Neuron (in vitro differentiated cells): ENCODE data around the gene PORCN.

Experiments
- H2AFZ ChIP-seq: one replicate; pipeline ENCODE4 v1.6.1; 2013; ENCODE audit warnings: low read depth, mild to moderate bottlenecking, inconsistent platforms, low read length, moderate library complexity
- H3K27me3 ChIP-seq: one replicate; pipeline ENCODE4 v1.6.1; 2013; ENCODE audit warnings: low read length; ENCODE audit not compliant: insufficient read depth
- H3K36me3 ChIP-seq: one replicate; pipeline ENCODE4 v1.6.1; 2013; ENCODE audit warnings: low read length; ENCODE audit not compliant: insufficient read depth
- H3K4me1 ChIP-seq: one replicate; pipeline ENCODE4 v1.6.1; 2013; ENCODE audit warnings: low read length; ENCODE audit not compliant: insufficient read depth
- H3K4me3 ChIP-seq: 2 replicates; pipeline ENCODE4 v1.5.1; 2013; ENCODE audit warnings: mild to moderate bottlenecking, low read length, moderate library complexity
- H3K9me3 ChIP-seq: one replicate; pipeline ENCODE4 v1.6.1; 2013; ENCODE audit warnings: low read length

Gene PORCN

GRCh38 chrX:48508400-48509244 is at the start of gene PORCN:
TSS of gene PORCN (plus strand) at chrX:48508992. CDS start at chrX:48509821, 829 bp downstream.
- H3K36me3 ChIP-seq = no peaks in the 10 kb centered on the region
- peak within 1 kb of the TSS; percentile 70 for H2AFZ ChIP-seq
- H3K4me3 ChIP-seq = peak within 1 kb of the TSS; percentile 85
- no peaks in the 10 kb centered on the region for H3K9me3 ChIP-seq
- no peaks in the 10 kb centered on the region for H3K27me3 ChIP-seq
- no peaks in the 10 kb centered on the region for H3K4me1 ChIP-seq

GRCh38 chrX:48459483-48459882 is 49.3 kb upstream of the PORCN start:
- Histone ChIP-seq H3K9me3 (no peaks in the 10 kb centered on the region), H3K4me1 (no peaks in the 10 kb centered on the region), H3K27me3 (no peaks in the 10 kb centered on the region), H3K36me3 (no peaks in the 10 kb centered on the region), H2AFZ (no peak overlapping the region), H3K4me3 (no peak overlapping the region)

DNA sequence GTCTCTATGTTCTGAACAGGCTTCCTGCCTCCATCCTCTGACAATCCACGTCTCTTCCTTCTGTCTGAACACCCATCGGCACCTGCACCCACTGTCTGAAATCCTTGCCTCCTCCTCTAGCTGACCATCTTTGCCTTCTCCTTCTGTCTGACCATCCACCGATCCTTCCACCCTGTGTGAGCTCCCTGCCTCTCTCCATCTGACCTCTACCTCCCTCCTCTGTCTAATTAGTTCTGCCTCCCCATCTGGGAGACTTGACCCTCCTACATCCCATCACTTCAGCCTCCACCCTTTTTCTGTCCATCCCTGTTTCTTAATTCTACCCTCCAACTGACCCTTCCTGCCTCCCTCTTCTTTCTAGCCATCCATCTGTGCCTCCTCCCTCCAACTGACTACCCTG is 48.8 kb upstream of the PORCN start:
- no peak overlapping the region for H3K4me3 ChIP-seq
- H3K36me3 ChIP-seq = no peaks in the 10 kb centered on the region
- no peak overlapping the region for H2AFZ ChIP-seq
- H3K27me3 ChIP-seq = no peaks in the 10 kb centered on the region
- H3K9me3 ChIP-seq = no peaks in the 10 kb centered on the region
- no peaks in the 10 kb centered on the region for H3K4me1 ChIP-seq

- no peak overlapping the region for H3K4me3 ChIP-seq
- no peaks in the 10 kb centered on the region for H3K36me3 ChIP-seq
- H3K4me1 ChIP-seq = no peaks in the 10 kb centered on the region
- no peaks in the 10 kb centered on the region for H3K27me3 ChIP-seq
- no peaks in the 10 kb centered on the region for H3K9me3 ChIP-seq
- H2AFZ ChIP-seq = no peak overlapping the region
Observed at GRCh38 chrX:48460606-48461005, 48.2 kb upstream of the PORCN start.

DNA sequence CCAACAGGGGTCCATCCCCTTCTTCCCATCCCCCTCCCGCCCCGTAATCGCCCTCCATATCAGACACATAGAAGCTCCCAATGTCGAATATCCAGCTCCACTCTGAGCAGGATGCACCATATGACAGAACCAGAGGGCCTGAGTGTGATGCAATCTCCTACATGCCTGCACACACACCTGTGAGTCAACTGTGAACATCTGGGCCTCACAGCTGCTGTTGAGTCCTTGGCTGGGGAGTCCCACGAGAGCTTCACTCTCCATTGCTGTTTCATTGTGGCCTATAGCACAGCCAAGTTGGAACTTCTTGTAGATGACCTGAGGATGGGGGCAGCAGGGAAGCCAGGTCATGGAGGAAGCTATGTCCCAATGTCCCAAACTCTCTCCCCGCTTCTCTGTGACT is 47.0 kb upstream of the PORCN start:
- H3K27me3 ChIP-seq = no peaks in the 10 kb centered on the region
- H3K4me1 ChIP-seq = no peaks in the 10 kb centered on the region
- H2AFZ ChIP-seq = no peak overlapping the region
- no peaks in the 10 kb centered on the region for H3K36me3 ChIP-seq
- no peak overlapping the region for H3K4me3 ChIP-seq
- H3K9me3 ChIP-seq = no peaks in the 10 kb centered on the region

DNA sequence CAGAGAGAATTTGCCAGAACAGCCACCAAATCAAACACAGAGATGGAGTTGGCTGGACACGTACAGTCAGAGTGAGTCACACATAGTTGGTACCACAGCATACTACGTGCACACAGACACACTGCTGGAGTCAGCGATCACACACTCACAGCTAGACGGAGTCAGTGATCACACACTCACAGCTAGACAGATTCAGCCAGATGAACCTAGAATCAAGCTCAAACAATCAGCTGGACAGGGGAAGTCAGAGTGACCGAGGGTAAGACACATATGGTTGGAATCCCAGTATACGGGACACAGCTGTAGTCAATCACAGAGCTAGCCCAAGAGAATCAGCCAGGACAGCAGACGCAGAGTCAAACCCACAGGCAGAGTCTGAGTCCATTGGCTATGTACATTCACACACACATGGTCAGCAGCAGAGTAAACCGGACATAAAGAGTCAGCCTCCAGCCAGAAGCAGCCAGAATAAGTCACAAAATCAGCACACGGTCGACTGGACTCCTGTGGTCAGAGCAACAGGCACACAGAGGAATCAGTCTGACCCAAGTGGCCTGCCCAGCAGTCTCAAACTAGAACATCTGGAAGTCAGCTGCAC is 43.4 kb upstream of the PORCN start:
- no peaks in the 10 kb centered on the region for H3K9me3 ChIP-seq
- H3K4me3 ChIP-seq = no peak overlapping the region
- no peaks in the 10 kb centered on the region for H3K27me3 ChIP-seq
- no peaks in the 10 kb centered on the region for H3K36me3 ChIP-seq
- no peaks in the 10 kb centered on the region for H3K4me1 ChIP-seq
- no peak overlapping the region for H2AFZ ChIP-seq

GRCh38 chrX:48466696-48467095 is 42.1 kb upstream of the PORCN start:
- Histone ChIP-seq H3K9me3 (no peaks in the 10 kb centered on the region), H3K4me1 (no peaks in the 10 kb centered on the region), H2AFZ (no peak overlapping the region), H3K4me3 (no peak overlapping the region), H3K27me3 (no peaks in the 10 kb centered on the region), H3K36me3 (no peaks in the 10 kb centered on the region)

GRCh38 chrX:48467281-48467761 is 41.5 kb upstream of the PORCN start:
- no peaks in the 10 kb centered on the region for H3K9me3 ChIP-seq
- no peaks in the 10 kb centered on the region for H3K4me1 ChIP-seq
- H3K36me3 ChIP-seq = no peaks in the 10 kb centered on the region
- H2AFZ ChIP-seq = no peak overlapping the region
- no peaks in the 10 kb centered on the region for H3K27me3 ChIP-seq
- no peak overlapping the region for H3K4me3 ChIP-seq

DNA sequence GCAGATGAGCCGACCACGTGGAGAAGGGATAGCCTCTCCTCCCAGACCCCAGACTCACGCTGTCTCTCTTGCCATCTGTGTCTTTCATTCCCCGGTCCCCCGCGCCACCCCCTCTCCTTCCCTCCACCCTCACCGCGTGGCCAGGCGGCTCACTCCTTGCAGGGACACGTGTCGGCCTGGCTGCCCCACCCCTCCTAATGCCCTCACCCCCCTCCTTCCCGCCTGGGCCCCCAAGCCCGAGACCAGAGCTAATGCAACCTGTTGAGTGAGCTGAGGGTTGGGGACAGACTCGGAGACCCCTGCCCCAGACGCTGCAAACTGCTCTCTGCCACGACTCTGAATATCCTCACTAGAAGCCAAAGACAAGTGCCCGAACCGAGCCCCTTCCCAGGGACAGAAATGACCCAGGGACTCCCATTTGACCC is 40.5 kb upstream of the PORCN start:
- Histone ChIP-seq H3K36me3 (no peaks in the 10 kb centered on the region), H3K9me3 (no peaks in the 10 kb centered on the region), H3K4me1 (no peaks in the 10 kb centered on the region), H3K4me3 (no peak overlapping the region), H2AFZ (no peak overlapping the region), H3K27me3 (no peaks in the 10 kb centered on the region)

DNA sequence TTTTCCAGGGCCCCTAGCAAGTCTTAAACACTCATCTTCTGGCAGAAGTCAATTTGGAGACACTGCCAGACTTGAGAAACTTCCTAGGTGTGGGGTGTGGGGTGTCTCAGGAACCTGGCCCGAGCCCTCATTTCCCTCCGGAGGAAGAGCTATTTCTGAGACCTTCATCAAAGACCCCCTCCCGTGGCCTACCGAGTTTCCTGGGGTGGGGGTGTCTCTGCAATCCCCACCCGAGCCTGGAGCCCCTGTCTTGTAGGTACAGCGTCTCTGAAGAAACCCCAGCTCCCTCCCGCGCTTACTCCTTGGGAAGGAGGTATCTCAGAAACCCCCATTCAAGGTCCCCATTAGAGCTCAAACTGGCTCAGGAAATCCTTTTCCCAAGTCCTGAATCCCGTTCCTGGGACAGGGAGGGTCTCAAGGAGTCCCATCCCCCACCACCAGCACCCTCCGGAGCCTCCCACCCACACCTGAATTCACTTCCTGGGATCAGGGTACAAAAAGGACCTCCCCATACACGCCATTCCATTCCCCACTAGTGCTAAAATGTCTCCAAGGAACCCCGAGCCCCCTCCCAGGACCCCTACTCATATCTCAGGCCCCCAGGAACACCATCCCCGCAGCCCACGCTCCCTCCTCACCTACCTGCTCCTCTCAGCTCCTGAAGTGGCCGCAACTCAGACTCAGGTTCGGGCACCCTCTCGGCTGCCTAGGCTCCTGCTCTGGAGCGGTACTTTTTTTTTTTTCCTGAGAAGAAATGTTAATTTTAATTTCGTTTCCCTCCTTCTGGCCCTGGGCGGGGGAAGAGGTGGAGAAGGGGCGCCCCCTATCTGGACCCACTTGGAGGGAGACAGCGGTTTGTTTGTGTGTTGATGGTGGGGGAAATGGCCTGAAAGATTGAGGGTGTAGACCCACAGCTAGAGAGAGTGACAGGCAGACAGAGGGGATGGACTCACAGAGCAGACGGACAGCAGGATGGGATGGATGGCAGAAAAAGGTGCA is 39.8 kb upstream of the PORCN start:
- Histone ChIP-seq H3K9me3 (no peaks in the 10 kb centered on the region), H3K4me3 (no peak overlapping the region), H2AFZ (no peak overlapping the region), H3K4me1 (no peaks in the 10 kb centered on the region), H3K36me3 (no peaks in the 10 kb centered on the region), H3K27me3 (no peaks in the 10 kb centered on the region)

GRCh38 chrX:48470110-48470832 is 38.5 kb upstream of the PORCN start, which contains the start of gene SLC38A5:
TSS of gene SLC38A5 (minus strand) at chrX:48470260. CDS start at chrX:48467924, 2,336 bp downstream.
- H3K4me3 ChIP-seq = no peak within 1 kb of the TSS
- H3K9me3 ChIP-seq = no peaks in the 10 kb centered on the region
- no peak within 1 kb of the TSS for H2AFZ ChIP-seq
- no peaks in the 10 kb centered on the region for H3K4me1 ChIP-seq
- no peaks in the 10 kb centered on the region for H3K27me3 ChIP-seq
- no peaks in the 10 kb centered on the region for H3K36me3 ChIP-seq

DNA sequence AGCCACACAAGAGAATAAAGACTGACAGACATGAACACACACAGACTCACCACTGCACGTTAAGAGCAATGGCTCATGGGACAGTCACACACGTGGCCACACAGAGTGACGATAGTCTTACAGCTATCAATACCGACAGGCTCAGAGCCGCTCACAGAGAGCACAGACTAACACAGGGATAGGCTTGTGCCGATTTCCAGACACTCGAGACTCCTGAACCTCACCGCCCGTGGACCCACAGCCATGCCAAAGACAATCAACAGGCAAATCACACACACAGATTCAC is 38.0 kb upstream of the PORCN start:
- Histone ChIP-seq H3K4me3 (no peak overlapping the region), H3K36me3 (no peaks in the 10 kb centered on the region), H3K4me1 (no peaks in the 10 kb centered on the region), H3K27me3 (no peaks in the 10 kb centered on the region), H3K9me3 (no peaks in the 10 kb centered on the region), H2AFZ (no peak overlapping the region)
